Kidney (tissue), 14 donors: ENCODE measurements around the gene TMEM47. TPM values are rescaled to one million over a fixed set of nuclear protein-coding genes. Genes with fewer than 3 reads are reported as not detected.

Experiments used
- DNase-seq, 5 donors: peaks; one replicate each; pipeline ENCODE4 v3.0.0-alpha.2; 2013 to 2020
- FAIRE-seq: peaks from 2 replicates; lab custom pipeline; 2012; peaks lifted over from hg19 to GRCh38; lab: Jason Lieb, UNC
- H3K27ac ChIP-seq, 2 donors: one replicate each; pipeline ENCODE4 v1.7.0; 2013; ENCODE audit warnings: low read depth in 2 of 2, low read length in 2 of 2, inconsistent platforms in 1 of 2
- H3K27me3 ChIP-seq: one replicate; pipeline ENCODE4 v1.7.1; 2013; ENCODE audit warnings: low read length, inconsistent platforms; ENCODE audit not compliant: control insufficient read depth, insufficient read depth
- H3K36me3 ChIP-seq, 3 donors: one replicate each; pipeline versions ENCODE4 v1.7.0 to v1.7.1; 2013; ENCODE audit warnings: low read length in 3 of 3, control low read depth in 1 of 3, inconsistent platforms in 1 of 3; ENCODE audit not compliant: insufficient read depth in 3 of 3, control insufficient read depth in 2 of 3
- H3K4me1 ChIP-seq, 3 donors: one replicate each; pipeline versions ENCODE4 v1.7.0 to v1.7.1; 2013; ENCODE audit warnings: low read length in 3 of 3, inconsistent platforms in 1 of 3, low read depth in 1 of 3; ENCODE audit not compliant: control insufficient read depth in 2 of 3, insufficient read depth in 2 of 3
- H3K4me3 ChIP-seq, 3 donors: one replicate each; pipeline versions ENCODE4 v1.7.0 to v1.8.1; 2013; ENCODE audit warnings: low read length in 3 of 3, control low read depth in 1 of 3, inconsistent platforms in 1 of 3
- H3K9ac ChIP-seq, 3 donors: one replicate each; pipeline versions ENCODE4 v1.7.0 to v1.7.1; 2013; ENCODE audit warnings: low read length in 3 of 3, control low read depth in 1 of 3, inconsistent platforms in 1 of 3
- H3K9me3 ChIP-seq, 3 donors: one replicate each; pipeline versions ENCODE4 v1.7.0 to v1.7.1; 2013; ENCODE audit warnings: low read length in 3 of 3, control low read depth in 1 of 3, inconsistent platforms in 1 of 3; ENCODE audit not compliant: control insufficient read depth in 2 of 3, insufficient read depth in 1 of 3
- CTCF ChIP-seq: IDR thresholded peaks from 3 replicates; pipeline ENCODE4 v1.5.1; 2012; ENCODE audit warnings: mild to moderate bottlenecking, moderate library complexity, borderline replicate concordance; ENCODE audit not compliant: insufficient read depth; ENCODE audit errors: extremely low read depth
- intact Hi-C: fragments of 100-400 bp; cut with DNase I; formaldehyde crosslinking; loops from one replicate; pipeline ENCODE4 v1.11.1; 2022
- polyA plus RNA-seq: library from polyadenylated mRNA; stranded (reverse); fragments of 350-450 nt; fragmentation: Illumina TruSeq; extraction: RNeasy Lipid Tissue Mini Kit (QIAGEN cat#74804); gene quantifications from one replicate; pipeline ENCODE4 v1.2.3, GENCODE V29; 2014; ENCODE audit warnings: low read depth, low replicate concordance; ENCODE audit not compliant: insufficient read depth
- total RNA-seq: library from RNA; stranded (reverse); fragmentation: NEBNext Ultra II Directional; extraction: Animal tissue kit (Norgen Biotek cat#: 25700); gene quantifications from one replicate; pipeline ENCODE4 v1.2.1, GENCODE V29; 2021
- donor health status: control.
- donor health status: control.
- donor health status: control.
- donor health status: control.
- donor health status: control.
- donor health status: DM: yes; HTN: yes; CAD: no.
- donor health status: Normal renal cell carcinoma (clear cell type).

The TMEM47 gene
- total and polyA plus RNA-seq, 2 donors from 2014 or later, result 18.1 to 68.9 TPM

- peak in 2 of 5 donors; percentile 34 to 42 for DNase-seq
- Histone ChIP-seq H3K27ac (peak overlapping the region; percentile 65 to 77), H3K4me3 (peak overlapping the region; percentile 71 to 83 (median 74)), H3K36me3 (no peaks in the 10 kb centered on the region), H3K9ac (peak overlapping the region; percentile 54 to 75 (median 67)), H3K9me3 (no peaks in the 10 kb centered on the region), H3K4me1 (peaks cover 0 to 1% (median 0%) of the 10 kb centered on the region in 3 donors), H3K27me3 (peaks cover 2% of the 10 kb centered on the region)
- TF ChIP-seq CTCF, result no peak
- no peak for FAIRE-seq
- intact Hi-C loops, result no loop called here
Measured at GRCh38 chrX:34655501-34656455, 1.3 kb downstream of the TMEM47 start.

GRCh38 chrX:34654696-34655490, 2.2 kb downstream of the TMEM47 start:
- intact Hi-C loops, result no loop called here
- Histone ChIP-seq H3K36me3 (no peaks in the 10 kb centered on the region), H3K4me1 (peaks cover 0 to 4% (median 0%) of the 10 kb centered on the region in 3 donors), H3K4me3 (peak overlapping the region; percentile 17 to 72 (median 71)), H3K9me3 (no peaks in the 10 kb centered on the region), H3K27ac (peak overlapping the region; percentile 54 to 67), H3K9ac (peak overlapping the region in 2 of 3 donors; percentile 67 to 75), H3K27me3 (peaks cover 2% of the 10 kb centered on the region)
- peak in 2 of 5 donors; percentile 12 to 26 for DNase-seq
- TF ChIP-seq CTCF, result no peak
- no peak for FAIRE-seq

GRCh38 chrX:34653811-34654210, 3.3 kb downstream of the TMEM47 start:
- H3K4me1 ChIP-seq, result peaks cover 0 to 4% (median 0%) of the 10 kb centered on the region in 3 donors
- no peaks in the 10 kb centered on the region for H3K36me3 ChIP-seq
- intact Hi-C loops, result no loop called here
- no peak for TF ChIP-seq CTCF
- no peak for FAIRE-seq
- no peak for DNase-seq
- peak overlapping the region in 1 of 2 donors; percentile 77 for H3K27ac ChIP-seq
- H3K27me3 ChIP-seq, result peaks cover 2% of the 10 kb centered on the region
- peak overlapping the region in 2 of 3 donors; percentile 9 to 67 for H3K9ac ChIP-seq
- H3K9me3 ChIP-seq, result no peaks in the 10 kb centered on the region
- H3K4me3 ChIP-seq, result peak overlapping the region; percentile 17 to 72 (median 71)
